Stimulated activated CD4-positive, alpha-beta T cell treated with anti-CD3 and anti-CD28 coated beads, Interleukin-12 subunit alpha, Interleukin-12 subunit beta, amount 100 ng/mL, for 48 hours (primary cell): ENCODE results near the gene GIT2.
"Not testable (repeated sequence)": the region's sequence is repeated elsewhere in the genome, so short reads cannot be mapped to it uniquely, and the experiment has no call there.

ENCODE experiments used
- DNase-seq, 3 donors: peaks; one replicate each; pipeline ENCODE4 v3.0.0-alpha.2; 2020; ENCODE audit warnings: low read depth in 2 of 3, low spot score in 1 of 3

Gene GIT2

DNA sequence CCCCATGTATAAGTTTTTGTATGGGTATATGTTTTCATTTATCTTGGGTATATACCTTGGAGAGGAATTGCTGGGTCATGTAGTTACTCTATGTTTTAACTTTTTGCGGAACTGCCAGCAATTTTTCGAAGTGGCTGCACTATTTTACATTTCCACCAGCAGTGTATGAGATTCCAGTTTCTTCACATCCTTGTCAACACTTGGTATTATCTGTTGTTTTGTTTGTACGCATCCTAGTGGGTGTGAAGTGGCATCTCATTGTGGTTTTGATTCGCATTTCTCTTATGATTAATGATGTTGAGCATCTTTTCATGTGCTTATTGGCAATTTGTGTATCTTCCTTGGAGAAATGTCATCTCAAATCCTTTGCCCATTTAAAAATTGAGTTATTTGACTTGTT is 9.9 kb upstream of the GIT2 start:
- DNase-seq = no peak

DNA sequence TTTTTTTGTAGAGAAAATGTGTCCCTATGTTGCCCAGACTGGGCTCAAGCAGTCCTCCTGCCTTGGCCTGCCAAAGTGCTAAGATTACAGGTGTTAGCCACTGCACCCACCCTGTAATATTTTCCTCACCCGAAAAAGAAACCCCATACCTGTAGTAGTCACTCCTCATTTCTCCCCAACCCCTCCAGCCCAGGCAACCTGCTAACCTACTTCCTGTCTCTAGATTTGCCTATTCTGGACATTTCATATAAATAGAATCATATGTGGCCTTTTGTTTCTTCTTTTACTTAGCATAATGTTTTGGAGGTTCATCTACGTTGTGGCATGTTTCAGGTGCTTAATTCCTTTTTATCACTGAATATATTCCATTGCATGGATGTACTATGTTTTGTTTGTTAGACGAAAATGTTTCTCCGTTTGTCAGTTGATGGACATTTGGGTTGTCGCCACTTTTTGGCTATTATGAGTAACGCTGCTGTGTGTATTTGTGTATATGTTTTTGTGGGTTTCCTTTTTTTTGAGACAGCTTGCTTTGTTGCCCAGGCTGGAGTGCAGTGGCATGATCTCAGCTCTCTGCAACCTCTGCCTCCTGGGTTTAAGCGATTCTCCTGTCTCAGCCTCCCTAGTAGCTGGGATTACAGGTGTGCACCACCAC is 9.3 kb upstream of the GIT2 start:
- DNase-seq = no peak

DNA sequence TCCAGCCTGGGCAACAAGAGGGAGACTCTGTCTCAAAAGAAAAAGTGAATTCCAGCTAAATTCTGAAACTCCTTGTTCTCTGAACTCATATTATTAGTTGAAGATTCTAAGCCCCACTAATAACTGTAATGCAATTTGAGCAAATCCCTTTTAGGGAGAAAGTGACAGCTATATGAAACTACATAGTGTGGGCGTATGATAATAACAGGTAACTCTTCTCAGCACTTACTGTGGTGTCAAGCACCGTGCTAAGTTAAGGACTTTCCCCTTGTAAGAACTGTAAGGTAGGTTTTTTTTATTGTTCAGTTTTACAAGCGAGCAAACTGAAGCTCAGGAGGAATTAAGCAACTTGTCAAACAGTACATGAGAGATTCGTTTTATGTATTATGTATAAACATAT is 8.4 kb upstream of the GIT2 start:
- no peak for DNase-seq

DNA sequence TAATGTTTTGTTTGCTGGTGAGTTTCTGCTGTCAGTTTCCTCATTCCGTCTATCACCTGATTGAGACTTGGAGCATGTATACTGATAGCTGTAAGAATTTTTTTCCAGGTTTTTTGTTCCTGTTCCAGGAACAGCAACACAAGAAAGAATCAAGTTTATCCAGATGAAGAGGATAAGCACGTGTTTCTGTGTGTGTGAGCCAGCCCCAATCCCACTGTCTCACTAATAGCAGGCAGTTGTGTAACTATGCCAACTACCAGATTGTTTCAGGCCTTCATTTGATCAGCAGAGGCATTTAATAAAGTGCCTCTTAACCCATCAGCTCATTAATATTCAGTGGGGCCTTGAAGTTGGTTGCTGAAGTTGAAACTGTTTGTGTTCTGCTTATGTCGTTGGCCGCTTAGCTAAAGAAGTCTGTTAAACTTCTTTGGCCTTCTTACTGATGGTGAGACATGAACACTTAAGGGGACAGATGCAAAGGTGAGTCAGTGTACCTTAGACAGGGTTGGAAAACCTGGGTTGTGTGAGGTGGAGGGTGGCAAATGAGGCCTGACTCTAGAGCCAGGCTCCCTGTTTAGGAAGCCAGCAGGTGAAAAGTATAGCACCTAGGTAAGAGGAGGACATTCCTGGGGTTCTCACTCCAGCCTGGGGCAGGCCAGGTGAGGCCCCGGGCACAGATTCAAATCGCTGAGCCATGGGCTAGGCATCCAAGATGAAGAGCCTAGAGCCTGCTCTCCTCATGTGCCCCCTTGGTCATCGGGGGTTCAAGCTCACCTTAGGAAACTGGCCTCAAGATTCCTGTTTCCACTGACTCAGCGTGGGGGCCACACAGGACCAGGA is 6.7 kb upstream of the GIT2 start:
- DNase-seq = no peak

DNA sequence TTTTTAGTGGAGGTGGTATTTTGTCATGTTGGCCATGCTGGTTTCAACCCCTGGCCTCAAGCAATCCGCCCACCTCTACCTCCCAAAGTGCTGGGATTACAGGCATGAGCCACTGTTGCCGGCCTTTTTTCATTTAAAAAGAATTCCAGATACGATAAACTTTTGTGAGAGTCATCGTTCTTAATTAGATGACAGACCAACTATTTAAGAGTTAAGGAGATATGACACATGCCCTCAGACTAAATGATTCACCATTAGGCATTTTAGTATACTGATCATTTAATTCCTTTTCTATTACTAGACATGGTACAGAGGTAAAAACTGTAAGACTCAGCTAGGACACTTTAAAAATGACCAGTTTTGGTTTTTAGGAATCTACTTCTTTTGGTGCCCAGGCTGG is 5.4 kb upstream of the GIT2 start:
- no peak for DNase-seq

DNA sequence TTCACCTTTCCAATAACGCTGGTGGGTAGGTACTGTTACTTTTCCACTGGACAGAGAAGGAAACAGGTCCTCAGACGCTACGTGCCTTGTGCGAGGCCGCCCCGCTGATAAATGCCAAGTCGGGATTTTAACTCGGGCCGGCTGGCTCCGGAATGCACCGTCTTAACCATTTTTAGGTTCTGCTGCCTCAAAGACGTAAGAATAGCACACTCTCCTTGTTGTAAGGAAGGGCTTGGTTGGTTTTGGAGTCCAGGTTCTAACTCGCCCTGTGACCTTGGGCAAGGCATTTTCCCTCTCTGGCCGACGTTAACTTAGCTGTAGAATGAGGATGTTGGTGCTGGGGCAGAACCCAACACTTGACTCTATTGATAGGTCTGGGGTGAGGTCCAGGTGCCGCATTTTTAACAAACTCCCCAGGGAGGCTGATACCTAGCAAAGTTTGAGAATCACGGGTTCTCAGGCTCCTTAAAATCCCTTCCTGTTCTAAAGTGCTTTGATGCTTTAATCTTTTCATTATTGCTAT is 3.9 kb upstream of the GIT2 start:
- DNase-seq = no peak

DNA sequence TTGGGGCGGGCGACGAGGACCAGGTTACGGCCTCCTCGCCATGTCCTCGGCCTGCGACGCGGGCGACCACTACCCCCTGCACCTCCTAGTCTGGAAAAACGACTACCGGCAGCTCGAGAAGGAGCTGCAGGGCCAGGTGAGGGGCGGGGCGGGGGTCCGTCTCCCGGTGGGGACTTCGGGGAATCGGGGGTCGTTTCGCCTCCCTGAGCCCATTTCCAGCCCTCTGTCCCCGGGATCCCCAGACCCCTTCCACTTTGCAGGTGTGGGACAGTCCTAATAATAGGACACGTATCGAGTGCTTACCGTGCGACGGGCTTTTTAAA is 3.4 kb upstream of the GIT2 start:
- DNase-seq = no peak

DNA sequence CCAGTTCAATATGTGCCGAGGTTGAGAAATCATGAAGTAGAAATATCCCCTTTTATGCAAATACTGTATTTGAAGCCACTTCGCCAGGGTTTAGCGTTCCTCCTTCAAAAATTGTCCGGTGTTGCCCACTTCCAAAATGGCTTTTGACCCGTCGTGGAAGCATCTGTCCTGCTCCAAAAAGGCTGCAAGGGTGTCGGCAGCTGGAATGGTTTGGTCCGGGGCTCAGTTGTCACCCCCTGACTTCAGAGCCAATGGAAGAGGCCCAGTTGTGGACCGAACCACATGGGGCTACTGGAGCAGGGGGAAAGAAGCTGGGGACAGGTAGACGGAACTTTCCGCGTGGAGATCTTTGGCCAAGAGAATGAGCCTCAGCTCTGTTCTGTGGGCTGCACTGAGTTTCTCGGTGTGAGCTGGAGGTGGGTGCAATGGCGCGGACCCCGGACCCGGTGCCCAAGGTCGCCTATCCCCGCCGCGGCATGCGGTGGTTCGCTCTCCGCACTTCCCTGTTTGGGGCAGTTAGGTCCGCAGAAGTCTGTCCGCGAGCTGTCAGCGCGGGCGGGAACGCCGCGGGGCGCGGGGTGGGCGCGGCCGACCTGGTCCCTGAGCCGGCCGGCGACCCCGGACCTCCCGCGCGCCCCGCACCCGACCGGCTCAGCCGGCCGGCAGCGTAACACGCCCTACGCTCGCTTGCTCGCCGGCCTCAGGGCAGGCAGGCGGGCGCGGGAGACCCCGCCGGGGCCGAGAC is 2.9 kb upstream of the GIT2 start, which contains the start of gene ANKRD13A:
Gene ANKRD13A (plus strand): TSS at position 527 of the 745 bp plus-strand sequence. CDS start 259 bp downstream, outside the sequence.
- DNase-seq = peak; percentile 79 to 89 (median 86)

DNA sequence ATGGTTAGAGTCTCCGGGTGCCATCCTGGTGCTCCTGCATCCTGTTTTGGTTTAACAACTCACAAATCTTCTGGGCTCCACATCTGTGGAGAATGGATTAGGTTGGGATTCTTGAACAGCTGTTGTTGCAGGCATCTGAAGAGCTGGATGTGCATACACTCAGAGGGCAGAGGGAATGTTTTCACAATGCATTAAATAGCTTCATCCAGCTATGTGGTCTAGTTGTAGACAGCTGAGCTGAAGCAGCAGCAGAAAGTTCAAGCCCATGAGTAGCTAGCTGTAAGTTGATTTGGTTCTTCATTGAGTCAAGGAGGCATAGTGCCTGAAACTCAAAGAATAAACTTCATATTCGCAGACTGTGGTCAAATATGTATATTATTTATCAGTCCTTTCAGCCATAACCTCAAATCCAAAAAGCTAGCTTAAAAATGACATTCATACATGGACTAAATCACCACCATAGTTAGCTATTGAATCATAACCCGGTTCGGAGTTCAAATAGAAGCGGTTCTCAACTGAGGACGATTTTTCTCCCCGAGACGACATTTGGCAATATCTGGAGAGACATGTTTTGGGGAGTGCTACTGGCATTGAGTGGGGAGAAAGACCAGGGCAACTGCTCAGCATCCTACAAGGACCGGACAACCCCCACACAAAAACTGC is 2.2 kb upstream of the GIT2 start:
- DNase-seq = no peak

DNA sequence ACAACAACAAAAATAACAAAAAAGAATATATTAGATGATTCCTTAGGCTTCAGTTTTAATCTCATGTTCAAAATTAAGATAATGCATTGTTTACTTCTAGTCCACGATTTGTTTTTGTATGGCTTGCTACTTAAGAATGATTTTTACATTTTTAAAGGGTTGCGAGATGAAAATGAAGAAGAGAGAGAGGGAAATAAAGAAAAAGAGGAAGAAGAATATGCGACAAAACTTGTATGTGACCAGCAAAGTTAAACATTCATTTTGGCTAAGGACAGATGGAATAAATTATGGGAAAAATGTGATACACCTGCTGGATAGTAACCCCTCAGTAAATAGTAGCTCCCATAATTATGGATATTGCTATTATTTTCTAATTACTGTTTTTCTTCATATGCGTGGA is 1.2 kb upstream of the GIT2 start:
- no peak for DNase-seq

DNA sequence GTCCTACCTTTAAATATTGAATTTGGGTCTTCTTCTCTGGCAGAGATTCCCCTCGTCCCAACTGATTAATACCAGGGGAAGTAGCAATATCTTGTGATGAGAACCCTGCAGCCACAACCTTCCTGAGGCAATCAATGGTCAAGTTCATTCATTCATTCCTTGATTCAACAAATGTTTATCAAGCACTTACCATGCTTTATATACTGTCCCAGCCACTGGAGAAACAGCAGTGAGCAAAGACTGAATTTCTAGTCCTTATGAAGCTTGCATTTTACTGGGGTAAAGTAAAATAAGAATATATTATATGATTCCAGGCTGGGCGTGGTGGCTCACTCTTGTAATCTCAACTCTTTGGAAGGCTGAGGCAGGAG is 300 bp upstream of the GIT2 start:
- no peak for DNase-seq

DNA sequence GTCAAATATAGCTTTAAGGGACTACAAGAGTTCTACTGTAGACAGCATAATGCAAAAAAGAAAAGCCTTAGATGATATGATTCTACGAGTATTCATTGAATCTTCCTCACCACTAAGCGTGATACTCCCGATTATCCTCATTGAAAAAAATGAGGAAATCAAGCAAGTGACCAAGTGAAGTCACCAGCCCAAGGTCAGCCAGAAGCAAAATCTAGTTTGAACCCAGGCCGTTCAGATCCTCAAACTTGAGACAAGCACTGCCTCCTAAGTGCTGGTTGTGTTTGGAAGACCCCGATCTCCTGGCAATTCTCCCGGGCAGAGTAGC is 845 bp downstream of the GIT2 start:
- DNase-seq = no peak

DNA sequence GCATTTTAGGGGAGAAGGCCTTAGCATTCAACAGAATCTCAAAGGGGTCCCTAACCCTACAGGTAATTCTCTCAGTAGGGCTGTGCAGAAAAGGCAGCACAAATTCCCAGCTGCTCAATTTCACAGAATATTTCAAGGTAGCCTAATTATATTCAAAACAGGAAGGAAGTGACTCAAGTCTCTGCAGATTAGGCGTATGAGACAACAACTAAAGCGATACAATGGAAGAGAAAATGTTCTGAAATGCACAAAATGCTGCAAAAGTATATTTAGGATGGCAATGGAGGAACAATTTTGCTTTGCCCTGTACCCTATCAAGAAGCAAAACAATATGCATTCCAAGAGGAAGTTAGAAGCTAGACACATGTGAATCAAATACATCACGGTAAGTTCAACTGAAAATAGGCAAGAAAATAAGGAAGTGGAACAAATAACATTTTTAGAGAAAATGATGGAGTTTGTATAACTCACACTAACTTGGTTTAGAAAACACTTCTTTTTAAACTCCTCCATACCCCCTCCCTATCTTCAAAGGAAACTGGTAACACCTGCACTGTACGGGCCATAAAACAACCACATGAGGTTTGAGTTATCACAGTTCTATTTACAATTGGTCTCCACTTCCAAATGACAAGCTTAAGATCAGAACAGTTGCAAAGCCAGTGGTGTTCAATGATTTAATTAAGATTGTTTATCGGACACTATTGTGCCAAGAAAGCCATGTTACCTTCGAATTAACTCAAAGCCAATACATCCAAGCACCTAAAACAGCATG is 1.6 kb downstream of the GIT2 start:
- no peak for DNase-seq

DNA sequence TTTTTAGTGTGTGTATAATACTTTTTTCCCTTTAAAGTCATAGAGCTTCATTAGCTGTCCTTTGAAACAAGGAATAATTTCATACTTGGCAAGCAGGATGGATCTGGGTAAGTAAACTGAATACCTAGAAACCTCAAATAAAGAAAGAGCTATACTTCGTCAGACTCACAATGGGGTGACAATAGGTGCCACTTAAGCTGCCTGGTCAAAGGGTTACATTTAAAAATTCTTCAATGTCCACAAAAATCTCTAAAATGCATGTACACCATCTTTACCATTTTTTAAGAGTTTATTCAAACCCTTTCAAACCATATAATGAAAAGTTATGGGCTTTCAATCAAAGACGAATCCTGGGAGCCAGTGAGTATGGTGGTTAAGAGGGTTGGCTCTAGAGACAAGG is 3.1 kb downstream of the GIT2 start:
- no peak for DNase-seq

DNA sequence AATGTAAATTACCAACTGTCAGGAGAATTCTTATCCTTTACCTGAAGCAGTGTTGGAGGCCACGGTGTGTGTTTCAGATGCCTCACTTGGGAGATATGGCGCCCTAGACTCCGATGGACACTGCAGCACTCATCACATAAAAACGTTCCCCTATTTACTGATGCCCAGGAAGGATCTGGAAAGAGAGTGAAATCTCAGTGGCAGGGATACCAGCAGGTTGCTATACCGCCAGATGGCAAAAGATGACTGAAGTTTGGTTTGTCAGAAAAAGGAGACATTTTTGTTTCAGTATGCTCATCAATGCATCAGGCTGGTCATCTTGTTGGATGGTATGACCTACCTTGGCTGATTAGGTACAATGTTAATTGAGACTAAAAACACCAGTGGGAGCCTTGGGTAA is 4.6 kb downstream of the GIT2 start:
- DNase-seq = no peak

DNA sequence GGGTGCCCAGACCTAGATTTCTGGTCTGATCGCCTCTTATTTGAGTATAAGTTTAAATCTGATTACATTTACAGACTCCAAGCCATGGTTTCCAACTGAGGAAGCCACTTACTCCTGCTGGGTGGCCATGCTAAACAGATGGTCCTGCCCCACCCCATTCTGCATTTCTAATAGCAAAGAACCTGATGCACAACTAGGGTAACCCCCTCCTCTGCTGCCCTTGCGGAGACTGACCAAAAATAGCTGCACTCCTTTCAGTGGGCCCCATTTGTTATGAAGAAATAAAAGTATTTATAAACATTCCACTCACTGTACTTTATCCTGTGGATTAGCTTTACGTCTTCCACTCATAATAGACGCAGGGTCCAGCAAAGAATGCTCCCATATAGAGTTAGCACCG is 6.8 kb downstream of the GIT2 start:
- no peak for DNase-seq

DNA sequence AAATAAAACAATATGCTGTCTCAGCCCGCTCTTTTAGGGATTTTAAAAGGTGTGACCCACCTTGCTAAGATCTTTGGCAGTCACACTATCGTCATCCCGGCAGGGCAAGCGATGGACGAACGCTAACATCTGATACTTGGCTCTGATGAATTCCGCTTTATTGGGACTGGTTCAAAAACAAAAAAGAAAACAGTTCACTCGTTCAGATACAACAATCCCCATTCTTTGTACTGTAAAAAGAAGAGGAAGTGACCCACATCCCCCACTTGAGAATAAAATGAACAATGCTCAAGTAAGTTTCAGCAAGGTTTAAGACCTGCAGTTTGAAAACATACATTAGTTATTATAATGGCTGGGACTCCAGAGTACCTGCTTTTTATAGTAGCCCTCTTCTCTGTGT is 7.3 kb downstream of the GIT2 start:
- DNase-seq = no peak

DNA sequence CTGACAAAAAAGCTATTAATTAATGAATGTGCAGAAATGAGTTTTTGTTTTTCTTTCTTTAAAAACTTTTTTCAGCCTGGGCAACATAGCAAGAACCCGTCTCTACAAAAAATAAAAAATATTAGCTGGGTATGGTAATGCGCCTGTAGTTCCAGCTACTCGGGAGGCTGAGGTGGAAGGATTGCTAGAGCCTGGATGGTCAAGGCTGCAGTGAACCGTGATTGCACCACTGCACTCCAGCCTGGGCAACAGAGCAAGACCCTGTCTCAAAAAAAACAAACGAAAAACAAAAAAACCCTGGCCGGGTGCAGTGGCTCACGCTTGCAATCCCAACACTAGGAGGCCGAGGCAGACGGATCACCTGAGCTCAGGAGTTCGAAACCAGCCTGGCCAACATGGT is 7.9 kb downstream of the GIT2 start:
- DNase-seq = no peak

DNA sequence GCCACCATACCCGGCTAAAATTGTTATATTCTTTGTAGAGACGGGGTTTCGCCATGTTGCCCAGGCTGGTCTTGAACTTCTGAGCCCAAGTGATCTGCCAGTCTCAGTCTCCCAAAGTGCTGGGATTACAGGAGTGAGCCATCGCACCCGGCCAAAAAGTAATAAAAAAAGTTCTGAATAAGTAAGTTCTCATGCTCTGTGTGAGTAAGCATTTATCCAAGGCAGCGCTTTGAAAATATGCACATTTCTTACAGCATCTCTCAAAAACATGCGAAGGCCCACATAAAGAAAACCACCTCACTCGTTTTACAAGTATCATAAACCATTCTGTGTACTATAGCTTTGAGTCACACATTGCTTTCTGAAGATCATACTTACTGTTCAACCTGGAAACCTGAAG is 8.6 kb downstream of the GIT2 start:
- DNase-seq = no peak

DNA sequence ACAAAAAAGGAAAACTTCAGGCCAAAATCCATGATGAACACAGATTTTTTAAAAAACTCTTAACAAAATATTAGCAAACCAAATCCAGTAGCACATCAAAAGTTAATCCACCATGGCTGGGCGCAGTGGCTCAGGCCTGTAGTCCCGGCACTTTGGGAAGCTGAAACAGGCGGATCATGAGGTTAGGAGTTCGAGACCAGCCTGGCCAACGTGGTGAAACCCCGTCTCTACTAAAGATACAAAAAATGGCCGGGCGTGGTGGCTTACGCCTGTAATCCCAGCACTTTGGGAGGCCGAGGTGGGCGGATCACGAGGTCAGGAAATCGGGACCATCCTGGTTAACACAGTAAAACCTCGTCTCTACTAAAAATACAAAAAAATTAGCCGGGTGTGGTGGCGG is 9.9 kb downstream of the GIT2 start:
- not testable (repeated sequence) for DNase-seq
